GM21786 (cell line): ENCODE results near the gene APOBEC2.

Experiments
- ATAC-seq: cut with Tn5 transposase; IDR thresholded peaks from one replicate; pipeline ENCODE4 v1.9.1; 2021; ENCODE audit not compliant: unreplicated experiment

Gene APOBEC2

GRCh38 chr6:41083072-41083471 is 30.1 kb downstream of the APOBEC2 start:
- no peak for ATAC-seq

GRCh38 chr6:41085182-41085581 is 32.2 kb downstream of the APOBEC2 start:
- ATAC-seq, result no peak

- no peak for ATAC-seq
Observed at GRCh38 chr6:41088451-41088850, 35.4 kb downstream of the APOBEC2 start.

GRCh38 chr6:41090841-41091761 is 38.1 kb downstream of the APOBEC2 start:
- no peak for ATAC-seq

GRCh38 chr6:41092421-41093140 is 39.6 kb downstream of the APOBEC2 start:
- ATAC-seq, result no peak

- no peak for ATAC-seq
Observed at GRCh38 chr6:41093729-41094128, 40.7 kb downstream of the APOBEC2 start.

GRCh38 chr6:41097467-41098090 is 44.6 kb downstream of the APOBEC2 start:
- no peak for ATAC-seq

GRCh38 chr6:41098366-41098765 is 45.4 kb downstream of the APOBEC2 start:
- no peak for ATAC-seq

- ATAC-seq, result no peak
Observed at GRCh38 chr6:41100871-41101287, 47.9 kb downstream of the APOBEC2 start.

- no peak for ATAC-seq
Observed at GRCh38 chr6:41103847-41104246, 50.8 kb downstream of the APOBEC2 start.

GRCh38 chr6:41111017-41111416 is 58.0 kb downstream of the APOBEC2 start:
- ATAC-seq, result no peak
